ENCODE data around the gene FOXP2.

GRCh38 chr7:114639451-114639850 lies 224.8 kb downstream of the FOXP2 start:
- TF ChIP-seq CTCF (IDR thresholded peaks at IDR 0.05) (no peak), EZH2 (IDR thresholded peaks at IDR 0.05) (no peak)
